Endothelial cell of umbilical vein (primary cell): ENCODE data around the gene CCT5. TPM values are rescaled to one million over a fixed set of nuclear protein-coding genes. Genes with fewer than 3 reads are reported as not detected.

Source experiments
- BruUV-seq: library from RNA; stranded (reverse); fragments of 400-500 nt; replicated peaks from 2 replicates; lab custom pipeline; 2021; lab: Mats Ljungman, UMichigan
- CTCF ChIA-PET: fragments of 300-600, 350-600 bp; sonication (Branson Sonifier 250); formaldehyde crosslinking; loops from one replicate; lab custom pipeline; 2021; ENCODE audit warnings: antibody characterized with exemption, inconsistent platforms; lab: Charles Lee
- POLR2A ChIA-PET: fragments of 300-600, 350-600 bp; sonication (Branson Sonifier 250); formaldehyde crosslinking; loops from one replicate; lab custom pipeline; 2021; ENCODE audit warnings: antibody characterized with exemption, inconsistent platforms; lab: Charles Lee
- DNase-seq: peaks from one replicate; pipeline ENCODE4 v3.0.0-alpha.2; 2011; ENCODE audit warnings: low read depth, low spot score
- FAIRE-seq: peaks from 2 replicates; lab custom pipeline; 2011; peaks lifted over from hg19 to GRCh38; lab: Jason Lieb, UNC
- H2AFZ ChIP-seq: 2 replicates; pipeline ENCODE4 v1.6.0; 2012; ENCODE audit warnings: low read depth, low read length, control low read depth, inconsistent platforms
- H3K27ac ChIP-seq: 2 replicates; pipeline ENCODE4 v1.5.1; 2011; ENCODE audit warnings: low read depth, mild to moderate bottlenecking, control low read depth, low read length, moderate library complexity; ENCODE audit not compliant: insufficient read depth
- H3K27me3 ChIP-seq, 2 experiments: 2 replicates each; pipeline versions ENCODE4 v1.6.0 to v1.6.1; 2011; ENCODE audit warnings: low read length in 2 of 2, mixed read lengths in 1 of 2; ENCODE audit not compliant: control insufficient read depth in 2 of 2, insufficient read depth in 2 of 2
- H3K36me3 ChIP-seq, 2 experiments: 2 replicates in 1 of 2; 3 replicates in 1 of 2; pipeline ENCODE4 v1.5.1; 2011; ENCODE audit warnings: low read length in 2 of 2, mild to moderate bottlenecking in 1 of 2, moderate library complexity in 1 of 2; ENCODE audit not compliant: control insufficient read depth in 2 of 2, insufficient read depth in 2 of 2; ENCODE audit errors: extremely low read depth in 1 of 2
- H3K4me1 ChIP-seq: 3 replicates; pipeline ENCODE4 v1.5.1; 2011; ENCODE audit warnings: mild to moderate bottlenecking, low read length; ENCODE audit not compliant: control insufficient read depth, insufficient read depth; ENCODE audit errors: extremely low read depth
- H3K4me2 ChIP-seq: 2 replicates; pipeline ENCODE4 v1.6.1; 2011; ENCODE audit warnings: low read length, control low read depth, mixed read lengths; ENCODE audit not compliant: insufficient read depth
- H3K4me3 ChIP-seq, 3 experiments: fragments of 200-600 bp in 1 of 3; sonication (generic), shearing (Covaris generic) in 1 of 3; replicated peaks in 1 of 3; 2 replicates each; pipeline ENCODE4 v1.5.1; 2011 to 2016; ENCODE audit warnings: control low read depth in 3 of 3, low read length in 3 of 3, mild to moderate bottlenecking in 2 of 3, inconsistent platforms in 1 of 3, low read depth in 1 of 3, moderate library complexity in 1 of 3; ENCODE audit not compliant: insufficient read depth in 1 of 3
- H3K79me2 ChIP-seq: 2 replicates; pipeline ENCODE4 v1.6.0; 2012; ENCODE audit warnings: low read length, inconsistent platforms; ENCODE audit not compliant: control insufficient read depth, insufficient read depth
- H3K9ac ChIP-seq: replicated peaks from 2 replicates; pipeline ENCODE3; 2011; ENCODE audit warnings: low read length, control low read depth; ENCODE audit not compliant: insufficient read depth; ENCODE audit errors: extremely low read depth
- H3K9me1 ChIP-seq: replicated peaks from 3 replicates; pipeline ENCODE4 v1.6.0; 2011; ENCODE audit warnings: mild to moderate bottlenecking, low read length; ENCODE audit not compliant: control insufficient read depth, insufficient read depth; ENCODE audit errors: extremely low read depth
- H3K9me3 ChIP-seq: replicated peaks from 2 replicates; pipeline ENCODE4 v1.5.1; 2012; ENCODE audit warnings: low read length, inconsistent platforms; ENCODE audit not compliant: control insufficient read depth, insufficient read depth
- H4K20me1 ChIP-seq: replicated peaks from 2 replicates; pipeline ENCODE3; 2011; ENCODE audit warnings: mild to moderate bottlenecking, low read length; ENCODE audit not compliant: control insufficient read depth, insufficient read depth; ENCODE audit errors: extremely low read depth
- CTCF ChIP-seq, 2 donors: IDR thresholded peaks; 1 replicate in 1 of 2; 2 replicates in 1 of 2; pipeline ENCODE4 v1.5.1; 2011; ENCODE audit warnings: low read length in 2 of 2, mild to moderate bottlenecking in 2 of 2, moderate library complexity in 2 of 2, control low read depth in 1 of 2, inconsistent platforms in 1 of 2, low read depth in 1 of 2; ENCODE audit not compliant: insufficient read depth in 1 of 2; ENCODE audit errors: extremely low read depth in 1 of 2
- EZH2 ChIP-seq: IDR thresholded peaks from 2 replicates; pipeline ENCODE4 v1.6.1; 2012; ENCODE audit warnings: borderline replicate concordance, low read depth, mild to moderate bottlenecking, moderate library complexity, low read length, inconsistent platforms; ENCODE audit not compliant: severe bottlenecking
- FOS ChIP-seq: IDR thresholded peaks from 2 replicates; pipeline ENCODE4 v1.6.1; 2011; ENCODE audit warnings: mild to moderate bottlenecking, low read length, moderate library complexity, borderline replicate concordance; ENCODE audit not compliant: insufficient read depth
- GATA2 ChIP-seq: IDR thresholded peaks from 2 replicates; pipeline ENCODE4 v1.7.0; 2011; ENCODE audit warnings: low read depth, mild to moderate bottlenecking, moderate library complexity, mixed read lengths, low read length; ENCODE audit not compliant: insufficient read length, insufficient read depth
- JUN ChIP-seq: IDR thresholded peaks from 2 replicates; pipeline ENCODE4 v1.6.1; 2011; ENCODE audit warnings: borderline replicate concordance, low read depth; ENCODE audit not compliant: insufficient read length, insufficient read depth
- MAX ChIP-seq: IDR thresholded peaks from 2 replicates; pipeline ENCODE4 v1.6.1; 2011; ENCODE audit not compliant: insufficient read depth, insufficient read length
- MYC ChIP-seq: IDR thresholded peaks from one replicate; pipeline ENCODE4 v1.6.1; 2011; ENCODE audit warnings: mild to moderate bottlenecking, low read depth, low read length
- POLR2A ChIP-seq: IDR thresholded peaks from 2 replicates; pipeline ENCODE4 v1.6.1; 2012; ENCODE audit warnings: low read depth, mild to moderate bottlenecking, control low read depth, low read length
- POLR2AphosphoS5 ChIP-seq: IDR thresholded peaks from 2 replicates; pipeline ENCODE4 v1.6.1; 2012; ENCODE audit warnings: low read depth, mild to moderate bottlenecking, control low read depth, low read length, moderate library complexity; ENCODE audit not compliant: insufficient read depth
- dilution Hi-C: fragments of 300-500 bp; cut with MboI; formaldehyde crosslinking; loops from one replicate; pipeline ENCODE4 v1.15.0; 2019; ENCODE audit warnings: low sequenced_read_pairs; ENCODE audit not compliant: extremely low pct_ligation_motif_present
- intact Hi-C: fragments of 100-400 bp; cut with micrococcal nuclease; formaldehyde crosslinking; loops from one replicate; pipeline ENCODE4 v1.10.0; 2022
- polyA plus RNA-seq, 4 experiments: library from polyadenylated mRNA; depleted of rRNA in 3 of 4; stranded (reverse) in 3 of 4; unstranded in 1 of 4; fragments of >200 nt; gene quantifications; 2 replicates each; pipeline versions ENCODE4 v1.2.1 to v1.2.3, GENCODE V29; 2011 to 2012; ENCODE audit warnings: missing spikeins in 1 of 4
- total RNA-seq: library from RNA; stranded (reverse); gene quantifications from 2 replicates; pipeline ENCODE4 v1.2.3, GENCODE V29; 2021

Gene CCT5
- total and polyA plus RNA-seq, 2 donors (not counting 3 experiments of a cell fraction or from before 2014, with no cell fraction given), result 323 to 386 TPM

GRCh38 chr5:10275991-10276390, 25.9 kb downstream of the CCT5 start:
- Histone ChIP-seq H2AFZ (no peak overlapping the region), H3K27ac (no peak overlapping the region), H3K9ac (no peak overlapping the region), H3K4me2 (no peak overlapping the region), H3K27me3 (peaks cover 0 to 5% of the 10 kb centered on the region in 2 experiments), H3K9me3 (no peaks in the 10 kb centered on the region), H3K4me3 (no peak overlapping the region), H3K4me1 (no peaks in the 10 kb centered on the region), H3K79me2 (no peaks in the 10 kb centered on the region), H4K20me1 (no peaks in the 10 kb centered on the region), H3K36me3 (no peaks in the 10 kb centered on the region), H3K9me1 (no peaks in the 10 kb centered on the region)
- ChIA-PET POLR2A (no interaction called here), CTCF (interaction anchor here (1.1 kb wide), 1 partner anchor 10 kb away, joined by 3 read pairs; no protein-coding TSS in a partner anchor)
- dilution Hi-C loops, result no loop called here
- TF ChIP-seq MAX (no peak), FOS (no peak), EZH2 (no peak), MYC (no peak)
- no peak for DNase-seq
- intact Hi-C loops, result no loop called here
- BruUV-seq, result no TSS peak
- FAIRE-seq, result no peak

DNA sequence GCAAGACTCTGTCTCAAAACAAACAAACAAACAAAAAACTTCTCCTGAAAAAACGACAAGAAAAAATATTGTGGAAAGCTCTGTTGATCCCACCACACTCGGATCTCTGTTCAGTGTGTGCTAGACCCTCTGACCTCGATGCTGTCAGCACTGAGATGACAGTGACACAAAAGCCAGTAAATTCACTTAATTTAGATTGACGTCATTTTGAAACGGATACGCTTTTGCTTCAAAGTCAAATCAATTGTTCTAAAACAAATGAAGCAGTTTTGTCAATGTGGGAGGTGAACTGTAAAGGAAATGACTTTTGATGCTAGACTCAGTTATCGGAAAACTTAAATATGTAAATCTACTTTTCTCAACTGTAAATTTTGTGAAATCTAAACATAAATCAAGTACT, 26.6 kb downstream of the CCT5 start:
- DNase-seq (no peak), FAIRE-seq (no peak)
- no peaks in the 10 kb centered on the region for H3K79me2 ChIP-seq
- no peaks in the 10 kb centered on the region for H3K9me3 ChIP-seq
- H3K4me2 ChIP-seq, result no peak overlapping the region
- no peak overlapping the region for H3K9ac ChIP-seq
- CTCF ChIA-PET, result interaction anchor here (1.1 to 1.7 kb wide), 2 partner anchors 11 to 13 kb away, joined by 3 read pairs; no protein-coding TSS in a partner anchor
- H4K20me1 ChIP-seq, result no peaks in the 10 kb centered on the region
- dilution Hi-C loops (no loop called here), intact Hi-C loops (no loop called here)
- H3K9me1 ChIP-seq, result no peaks in the 10 kb centered on the region
- no peak overlapping the region for H3K4me3 ChIP-seq
- POLR2A ChIA-PET, result no interaction called here
- no peak overlapping the region for H2AFZ ChIP-seq
- H3K27me3 ChIP-seq, result peaks cover 0 to under 1% of the 10 kb centered on the region in 2 experiments
- H3K36me3 ChIP-seq, result no peaks in the 10 kb centered on the region
- no peaks in the 10 kb centered on the region for H3K4me1 ChIP-seq
- no TSS peak for BruUV-seq
- no peak for TF ChIP-seq POLR2A
- TF ChIP-seq POLR2AphosphoS5, result no peak
- no peak for TF ChIP-seq FOS
- TF ChIP-seq MYC, result no peak
- no peak for TF ChIP-seq EZH2
- no peak for TF ChIP-seq MAX
- TF ChIP-seq CTCF (IDR thresholded peaks at IDR 0.05; ENCODE audit: extremely low read depth in 1 of 2, insufficient read depth in 1 of 2, low read depth in 1 of 2, low read length in 2 of 2), result no peak
- TF ChIP-seq JUN, result no peak
- no peak for TF ChIP-seq GATA2
- H3K27ac ChIP-seq, result no peak overlapping the region
